CD8-positive, alpha-beta memory T cell (primary cell): ENCODE measurements around the gene BATF. TPM values are rescaled to one million over a fixed set of nuclear protein-coding genes. Genes with fewer than 3 reads are reported as not detected.

Source experiments
- CTCF ChIA-PET: fragments of 350-600 bp; sonication (Branson Sonifier 250); formaldehyde crosslinking; loops from one replicate; lab custom pipeline; 2021; ENCODE audit warnings: antibody characterized with exemption; lab: Charles Lee
- POLR2A ChIA-PET: fragments of 350-600 bp; sonication (Branson Sonifier 250); formaldehyde crosslinking; loops from one replicate; lab custom pipeline; 2021; ENCODE audit warnings: antibody characterized with exemption; lab: Charles Lee
- DNase-seq, 5 donors: peaks; one replicate each; pipeline versions ENCODE4 v3.0.0 to v3.0.0-alpha.2; 2020 to 2022; ENCODE audit warnings: mixed read lengths in 1 of 5
- H3K27ac ChIP-seq: one replicate; pipeline ENCODE4 v1.7.0; 2013; ENCODE audit warnings: low read depth, mild to moderate bottlenecking, low read length, moderate library complexity
- H3K27me3 ChIP-seq: 2 replicates; pipeline ENCODE4 v1.7.0; 2013; ENCODE audit warnings: low read length, mild to moderate bottlenecking; ENCODE audit not compliant: insufficient read depth, poor library complexity, severe bottlenecking
- H3K36me3 ChIP-seq: 2 replicates; pipeline ENCODE4 v1.7.0; 2013; ENCODE audit warnings: mild to moderate bottlenecking, low read length, moderate library complexity; ENCODE audit not compliant: insufficient read depth
- H3K4me1 ChIP-seq: 2 replicates; pipeline ENCODE4 v1.7.0; 2013; ENCODE audit warnings: mild to moderate bottlenecking, low read length, moderate library complexity; ENCODE audit not compliant: insufficient read depth
- H3K4me3 ChIP-seq: 2 replicates; pipeline ENCODE4 v1.7.0; 2013; ENCODE audit warnings: mild to moderate bottlenecking, low read length
- H3K9me3 ChIP-seq: 2 replicates; pipeline ENCODE4 v1.7.0; 2013; ENCODE audit warnings: mild to moderate bottlenecking, low read length
- H3K27ac Mint-ChIP-seq, 8 donors: one replicate each; pipeline ENCODE4 v1.8.0; 2020 to 2021; ENCODE audit warnings: mixed read lengths in 8 of 8, mild to moderate bottlenecking in 6 of 8, inconsistent platforms in 3 of 8, moderate library complexity in 3 of 8
- H3K27me3 Mint-ChIP-seq, 2 donors: one replicate each; pipeline ENCODE4 v1.8.0; 2020 to 2021; ENCODE audit warnings: mixed read lengths in 2 of 2, mild to moderate bottlenecking in 1 of 2, moderate library complexity in 1 of 2
- H3K36me3 Mint-ChIP-seq, 3 donors: one replicate each; pipeline ENCODE4 v1.8.0; 2020 to 2021; ENCODE audit warnings: mixed read lengths in 3 of 3, inconsistent platforms in 1 of 3, mild to moderate bottlenecking in 1 of 3
- H3K4me1 Mint-ChIP-seq, 3 donors: one replicate each; pipeline ENCODE4 v1.8.0; 2020 to 2021; ENCODE audit warnings: mixed read lengths in 3 of 3, inconsistent platforms in 1 of 3, mild to moderate bottlenecking in 1 of 3
- H3K4me3 Mint-ChIP-seq, 7 donors: one replicate each; pipeline ENCODE4 v1.8.0; 2020 to 2021; ENCODE audit warnings: mixed read lengths in 7 of 7, mild to moderate bottlenecking in 6 of 7, moderate library complexity in 4 of 7, inconsistent platforms in 2 of 7
- H3K9me3 Mint-ChIP-seq, 5 donors: one replicate each; pipeline ENCODE4 v1.8.0; 2020 to 2022; ENCODE audit warnings: mixed read lengths in 5 of 5, mild to moderate bottlenecking in 3 of 5, moderate library complexity in 2 of 5, inconsistent platforms in 1 of 5
- polyA plus RNA-seq: library from polyadenylated mRNA; unstranded; fragments of 300-500 nt; fragmentation: Illumina TruSeq; gene quantifications from one replicate; pipeline ENCODE4 v1.2.3, GENCODE V29; 2021
- total RNA-seq, 2 experiments: library from RNA; stranded (reverse); gene quantifications; one replicate each; pipeline ENCODE4 v1.2.3, GENCODE V29; 2021

Gene BATF
- total and polyA plus RNA-seq, 3 experiments from 2014 or later, result 60.4 to 172 (median 165) TPM

DNA sequence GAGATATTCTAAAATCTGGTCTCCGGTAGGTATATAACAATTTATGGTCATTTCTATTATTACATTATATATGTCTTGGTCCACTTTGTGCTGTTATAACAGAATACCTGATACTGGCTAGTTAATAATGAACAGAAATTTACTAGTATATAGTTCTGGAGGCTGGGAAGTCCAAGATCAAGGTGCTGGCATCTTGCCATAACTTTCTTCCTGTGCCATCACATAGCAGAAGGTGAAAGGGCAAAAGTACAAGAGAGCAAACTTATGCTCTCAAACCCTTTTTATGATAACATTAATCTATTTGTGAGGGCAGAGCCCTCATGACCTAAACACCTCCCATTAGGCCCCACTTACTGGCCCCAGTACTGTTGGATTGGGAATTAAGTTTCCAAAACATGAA, 17.9 kb upstream of the BATF start:
- CTCF ChIA-PET, result no interaction called here
- DNase-seq, result no peak

DNA sequence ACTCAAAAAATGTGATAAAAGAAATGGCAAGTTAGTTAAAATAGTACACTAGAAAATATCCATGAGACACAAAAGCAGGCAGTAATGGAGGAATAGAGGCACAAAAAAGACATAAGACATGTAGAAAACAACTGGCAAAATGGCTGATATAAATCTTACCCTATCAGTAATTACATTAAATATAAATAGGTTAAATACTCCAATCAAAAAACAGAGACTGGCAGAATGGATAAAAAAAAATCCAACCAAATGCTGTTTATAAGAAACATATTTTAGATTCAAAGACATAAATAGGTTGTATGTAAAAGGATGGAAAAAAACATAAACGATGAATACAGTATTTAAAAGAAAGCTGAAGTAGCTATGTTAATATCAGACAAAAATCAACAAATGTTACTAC, 15.3 kb upstream of the BATF start:
- Histone ChIP-seq H3K27ac (no peak overlapping the region), H3K36me3 (no peaks in the 10 kb centered on the region), H3K9me3 (no peaks in the 10 kb centered on the region), H3K4me1 (no peaks in the 10 kb centered on the region), H3K4me3 (no peak overlapping the region), H3K27me3 (no peaks in the 10 kb centered on the region)
- no peaks in the 10 kb centered on the region for H3K4me1 Mint-ChIP-seq
- H3K27ac Mint-ChIP-seq, result no peak overlapping the region
- no peak overlapping the region for H3K4me3 Mint-ChIP-seq
- no peak for DNase-seq
- ChIA-PET CTCF (interaction anchor here (0.7 to 1.6 kb wide), 2 partner anchors 8 to 18 kb away, joined by 3 read pairs; no protein-coding TSS in a partner anchor), POLR2A (interaction anchor here (0.8 kb wide), 1 partner anchor 36 kb away, joined by 3 read pairs; no protein-coding TSS in a partner anchor)
- peaks cover 5 to 28% (median 15%) of the 10 kb centered on the region in 5 donors for H3K9me3 Mint-ChIP-seq
- H3K36me3 Mint-ChIP-seq, result peaks cover 0 to 18% (median 0%) of the 10 kb centered on the region in 3 donors
- H3K27me3 Mint-ChIP-seq, result no peaks in the 10 kb centered on the region

More for the DNA sequence above, 17.9 kb upstream of the BATF start:
- Mint-ChIP-seq H3K36me3 (peaks cover 0 to 6% (median 0%) of the 10 kb centered on the region in 3 donors), H3K9me3 (peaks cover 0 to 6% (median 2%) of the 10 kb centered on the region in 5 donors), H3K27ac (no peak overlapping the region), H3K4me3 (no peak overlapping the region), H3K27me3 (no peaks in the 10 kb centered on the region), H3K4me1 (peaks cover 0 to 3% (median 2%) of the 10 kb centered on the region in 3 donors)
- no peaks in the 10 kb centered on the region for H3K4me1 ChIP-seq
- POLR2A ChIA-PET, result no interaction called here
- no peak overlapping the region for H3K27ac ChIP-seq
- H3K27me3 ChIP-seq, result no peaks in the 10 kb centered on the region
- no peaks in the 10 kb centered on the region for H3K36me3 ChIP-seq
- no peaks in the 10 kb centered on the region for H3K9me3 ChIP-seq
- H3K4me3 ChIP-seq, result no peak overlapping the region

DNA sequence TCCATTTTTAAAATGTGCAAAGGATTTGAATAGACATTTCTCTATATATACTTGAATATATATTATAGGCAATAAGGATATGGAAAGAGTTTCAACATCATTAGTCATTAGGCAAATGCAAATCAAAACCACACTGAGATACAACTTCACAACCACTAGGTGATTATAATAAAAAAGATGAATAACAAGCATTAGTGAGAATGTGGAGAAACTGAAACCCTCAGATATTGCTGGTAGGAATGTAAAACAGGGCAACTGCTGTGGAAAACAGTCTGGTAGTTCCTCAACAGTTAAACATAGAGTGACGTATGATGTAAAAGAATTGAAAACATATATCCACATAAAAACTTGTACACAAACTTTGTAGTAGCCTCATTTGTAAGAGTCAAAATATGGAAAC, 11.7 kb upstream of the BATF start:
- Histone ChIP-seq H3K9me3 (no peaks in the 10 kb centered on the region), H3K27me3 (no peaks in the 10 kb centered on the region), H3K4me3 (no peak overlapping the region), H3K27ac (no peak overlapping the region), H3K4me1 (peaks cover 18% of the 10 kb centered on the region), H3K36me3 (no peaks in the 10 kb centered on the region)
- H3K36me3 Mint-ChIP-seq, result peaks cover 0 to 18% (median 0%) of the 10 kb centered on the region in 3 donors
- POLR2A ChIA-PET, result no interaction called here
- no peak overlapping the region for H3K4me3 Mint-ChIP-seq
- H3K27me3 Mint-ChIP-seq, result no peaks in the 10 kb centered on the region
- DNase-seq, result no peak
- peaks cover 5 to 33% (median 15%) of the 10 kb centered on the region in 5 donors for H3K9me3 Mint-ChIP-seq
- H3K27ac Mint-ChIP-seq, result peak overlapping the region in 2 of 8 donors; percentile 10 to 70
- H3K4me1 Mint-ChIP-seq, result peaks cover 22 to 28% (median 24%) of the 10 kb centered on the region in 3 donors
- CTCF ChIA-PET, result no interaction called here

DNA sequence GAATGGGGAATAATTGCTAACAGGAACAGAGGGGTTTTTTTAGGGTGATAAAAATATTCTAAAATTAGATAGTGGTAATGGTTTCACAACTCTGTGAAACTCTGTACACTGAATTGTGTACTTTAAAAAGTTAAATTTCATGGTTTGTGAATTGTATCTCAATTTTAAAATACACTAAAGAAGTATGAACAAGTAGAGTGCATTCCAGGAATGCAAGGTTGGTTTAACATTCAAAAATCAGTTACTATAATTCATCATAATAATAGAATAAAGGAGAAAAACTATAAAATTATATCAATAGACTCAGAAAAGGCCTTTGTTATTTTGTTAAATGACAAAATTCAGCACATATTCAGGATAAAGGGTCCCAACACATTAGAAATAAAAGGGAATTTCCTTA, 11.1 kb upstream of the BATF start:
- no peaks in the 10 kb centered on the region for H3K27me3 Mint-ChIP-seq
- Histone ChIP-seq H3K36me3 (no peaks in the 10 kb centered on the region), H3K4me3 (no peak overlapping the region), H3K27ac (no peak overlapping the region), H3K9me3 (no peaks in the 10 kb centered on the region), H3K27me3 (no peaks in the 10 kb centered on the region), H3K4me1 (peaks cover 25% of the 10 kb centered on the region)
- H3K36me3 Mint-ChIP-seq, result peaks cover 0 to 18% (median 0%) of the 10 kb centered on the region in 3 donors
- H3K27ac Mint-ChIP-seq, result peak overlapping the region in 2 of 8 donors; percentile 19 to 70
- H3K4me3 Mint-ChIP-seq, result no peak overlapping the region
- peaks cover 5 to 33% (median 14%) of the 10 kb centered on the region in 5 donors for H3K9me3 Mint-ChIP-seq
- peaks cover 29 to 35% (median 30%) of the 10 kb centered on the region in 3 donors for H3K4me1 Mint-ChIP-seq
- no peak for DNase-seq
- ChIA-PET POLR2A (interaction anchor here (0.9 kb wide), 1 partner anchor 29 kb away, joined by 3 read pairs; no protein-coding TSS in a partner anchor), CTCF (interaction anchor here (0.9 to 2.4 kb wide), 3 partner anchors 10 to 66 kb away, joined by 3 to 6 read pairs (median 5); no protein-coding TSS in a partner anchor)

GRCh38 chr14:75513911-75514672, 8.2 kb upstream of the BATF start:
- Histone ChIP-seq H3K27ac (peak overlapping the region; percentile 62), H3K36me3 (no peaks in the 10 kb centered on the region), H3K4me1 (peaks cover 28% of the 10 kb centered on the region), H3K9me3 (no peaks in the 10 kb centered on the region), H3K27me3 (no peaks in the 10 kb centered on the region), H3K4me3 (no peak overlapping the region)
- Mint-ChIP-seq H3K36me3 (peaks cover 0 to 12% (median 0%) of the 10 kb centered on the region in 3 donors), H3K9me3 (peaks cover 5 to 26% (median 11%) of the 10 kb centered on the region in 5 donors), H3K27ac (peak overlapping the region; percentile 87 to 100 (median 94)), H3K27me3 (no peaks in the 10 kb centered on the region), H3K4me3 (peak overlapping the region; percentile 66 to 99 (median 87)), H3K4me1 (peaks cover 33 to 48% (median 46%) of the 10 kb centered on the region in 3 donors)
- DNase-seq, result peak in 3 of 5 donors; percentile 38 to 68 (median 38)
- ChIA-PET CTCF (interaction anchor here (0.9 to 7.0 kb wide), 12 partner anchors 10 to 255 kb away, joined by 3 to 43 read pairs (median 6); no protein-coding TSS in a partner anchor), POLR2A (interaction anchor here (1.4 to 2.1 kb wide), 5 partner anchors 8 to 180 kb away, joined by 3 to 8 read pairs (median 5); partner anchors contain the start of gene BATF)

DNA sequence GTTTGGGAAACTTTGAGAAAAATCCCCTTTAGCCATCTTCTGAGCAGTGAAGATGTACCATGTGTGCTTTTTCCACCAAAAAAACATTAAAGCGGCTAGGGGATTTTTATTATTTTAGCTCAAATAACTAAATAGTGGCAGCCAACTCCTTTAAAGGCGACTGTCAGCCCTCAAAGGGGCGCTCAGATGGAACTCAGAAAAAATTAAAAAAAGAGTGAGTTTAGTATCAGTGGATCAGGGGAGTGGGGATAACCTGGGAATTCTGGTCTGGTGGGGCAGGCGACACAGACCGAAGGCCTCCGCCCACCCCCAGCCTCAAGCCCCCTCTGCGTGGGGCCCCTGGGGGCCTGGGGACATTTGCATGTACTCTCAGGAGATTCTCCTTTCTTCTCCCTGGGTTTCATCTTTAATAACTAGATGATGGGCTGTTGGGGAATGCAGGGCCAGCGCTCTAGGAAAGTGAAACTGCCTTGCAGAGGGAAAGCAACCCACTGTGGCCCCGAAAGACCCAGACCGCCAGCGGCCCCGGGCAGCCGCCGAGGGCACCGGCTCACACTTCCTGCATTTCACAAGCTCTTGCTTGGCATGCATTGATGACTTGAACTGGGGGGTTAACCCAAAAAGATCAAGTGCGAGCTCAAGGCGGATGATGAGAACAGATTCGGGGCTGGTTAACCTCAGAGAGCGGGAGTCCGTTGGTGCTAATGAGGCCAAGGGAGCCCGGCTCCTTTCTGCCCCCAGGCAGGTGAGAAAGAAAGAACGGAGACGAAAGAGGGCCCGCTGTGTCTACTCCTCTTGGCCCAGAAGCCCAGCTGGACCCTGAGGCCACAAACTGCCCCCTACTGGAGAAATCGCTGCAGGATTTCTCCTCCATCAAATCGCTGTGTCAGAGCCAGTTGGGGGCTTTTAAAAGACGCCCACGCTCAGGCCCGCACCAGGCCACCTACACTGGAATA, 7.3 kb upstream of the BATF start:
- H3K4me1 Mint-ChIP-seq, result peaks cover 36 to 52% (median 49%) of the 10 kb centered on the region in 3 donors
- Histone ChIP-seq H3K36me3 (no peaks in the 10 kb centered on the region), H3K27me3 (no peaks in the 10 kb centered on the region), H3K9me3 (no peaks in the 10 kb centered on the region), H3K27ac (peak overlapping the region; percentile 62), H3K4me1 (peaks cover 28% of the 10 kb centered on the region), H3K4me3 (peak overlapping the region; percentile 45)
- peak; percentile 33 to 77 (median 52) for DNase-seq
- peaks cover 5 to 23% (median 10%) of the 10 kb centered on the region in 5 donors for H3K9me3 Mint-ChIP-seq
- POLR2A ChIA-PET, result interaction anchor here (0.6 to 2.1 kb wide), 10 partner anchors 8 to 339 kb away, joined by 3 to 8 read pairs (median 4); partner anchors contain the start of genes BATF, ERG28 and TTLL5
- H3K4me3 Mint-ChIP-seq, result peak overlapping the region; percentile 83 to 99 (median 87)
- CTCF ChIA-PET, result interaction anchor here (0.8 to 7.0 kb wide), 21 partner anchors 8 to 388 kb away, joined by 3 to 43 read pairs (median 5); partner anchors contain the start of genes FLVCR2 and NEK9
- peak overlapping the region; percentile 92 to 100 (median 97) for H3K27ac Mint-ChIP-seq
- H3K27me3 Mint-ChIP-seq, result no peaks in the 10 kb centered on the region
- H3K36me3 Mint-ChIP-seq, result peaks cover 0 to 12% (median 0%) of the 10 kb centered on the region in 3 donors

DNA sequence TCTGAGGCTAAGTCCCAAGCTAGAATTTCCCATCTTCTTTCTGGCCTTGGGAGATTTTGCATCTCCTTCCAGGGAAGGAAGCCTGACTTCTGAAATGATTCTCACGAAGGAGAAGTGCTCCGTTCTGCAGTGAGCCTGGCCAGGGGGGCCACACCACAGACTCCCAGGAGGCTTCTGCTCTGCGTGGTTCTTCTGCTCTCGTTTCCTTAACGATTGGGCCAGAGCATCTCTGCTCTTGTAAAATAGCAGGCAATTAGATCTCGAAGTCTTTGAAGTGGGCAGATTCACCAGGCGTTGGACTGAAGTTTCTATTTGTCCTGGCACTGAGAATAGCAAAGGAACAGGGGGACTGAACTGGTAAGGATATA, 6.7 kb upstream of the BATF start:
- POLR2A ChIA-PET, result interaction anchor here (0.7 to 2.1 kb wide), 8 partner anchors 9 to 182 kb away, joined by 3 to 8 read pairs (median 4); partner anchors contain the start of genes ERG28 and TTLL5
- Histone ChIP-seq H3K27ac (peak overlapping the region; percentile 62), H3K36me3 (no peaks in the 10 kb centered on the region), H3K4me3 (peak overlapping the region; percentile 45), H3K9me3 (no peaks in the 10 kb centered on the region), H3K27me3 (no peaks in the 10 kb centered on the region), H3K4me1 (peaks cover 31% of the 10 kb centered on the region)
- Mint-ChIP-seq H3K27me3 (no peaks in the 10 kb centered on the region), H3K4me1 (peaks cover 36 to 59% (median 56%) of the 10 kb centered on the region in 3 donors), H3K9me3 (peaks cover 4 to 16% (median 8%) of the 10 kb centered on the region in 5 donors), H3K36me3 (peaks cover 0 to 12% (median 0%) of the 10 kb centered on the region in 3 donors), H3K4me3 (peak overlapping the region; percentile 83 to 99 (median 87)), H3K27ac (peak overlapping the region; percentile 92 to 100 (median 97))
- no peak for DNase-seq
- CTCF ChIA-PET, result interaction anchor here (0.7 to 7.0 kb wide), 15 partner anchors 9 to 389 kb away, joined by 3 to 43 read pairs (median 5); partner anchors contain the start of genes FLVCR2 and NEK9
